Activated CD4-positive, alpha-beta T cell treated with anti-CD3 and anti-CD28 coated beads, Interleukin-2, Interleukin-6, amounts not matched to agents 100 ng/mL and 50 ng/mL, durations not matched to agents 16 hours and 8 hours (primary cell): ENCODE data around the gene AKIRIN1.
"Not testable (repeated sequence)": the region's sequence is repeated elsewhere in the genome, so short reads cannot be mapped to it uniquely, and the experiment has no call there.

Experiments
- DNase-seq: peaks from one replicate; pipeline ENCODE4 v3.0.0-alpha.2; 2020

Gene AKIRIN1

GRCh38 chr1:38990738-38991637 lies at the start of gene AKIRIN1:
Gene AKIRIN1 (plus strand): TSS chr1:38991276. CDS start chr1:38991381, 105 bp downstream.
- peak; percentile 100 for DNase-seq

- DNase-seq, result no peak
These were observed 49.5 kb upstream of the AKIRIN1 start, which contains the start of gene RHBDL2 for GRCh38 chr1:38941527-38942019. Gene RHBDL2 (minus strand): TSS chr1:38941830. CDS start chr1:38919212, 22,618 bp downstream.

DNA sequence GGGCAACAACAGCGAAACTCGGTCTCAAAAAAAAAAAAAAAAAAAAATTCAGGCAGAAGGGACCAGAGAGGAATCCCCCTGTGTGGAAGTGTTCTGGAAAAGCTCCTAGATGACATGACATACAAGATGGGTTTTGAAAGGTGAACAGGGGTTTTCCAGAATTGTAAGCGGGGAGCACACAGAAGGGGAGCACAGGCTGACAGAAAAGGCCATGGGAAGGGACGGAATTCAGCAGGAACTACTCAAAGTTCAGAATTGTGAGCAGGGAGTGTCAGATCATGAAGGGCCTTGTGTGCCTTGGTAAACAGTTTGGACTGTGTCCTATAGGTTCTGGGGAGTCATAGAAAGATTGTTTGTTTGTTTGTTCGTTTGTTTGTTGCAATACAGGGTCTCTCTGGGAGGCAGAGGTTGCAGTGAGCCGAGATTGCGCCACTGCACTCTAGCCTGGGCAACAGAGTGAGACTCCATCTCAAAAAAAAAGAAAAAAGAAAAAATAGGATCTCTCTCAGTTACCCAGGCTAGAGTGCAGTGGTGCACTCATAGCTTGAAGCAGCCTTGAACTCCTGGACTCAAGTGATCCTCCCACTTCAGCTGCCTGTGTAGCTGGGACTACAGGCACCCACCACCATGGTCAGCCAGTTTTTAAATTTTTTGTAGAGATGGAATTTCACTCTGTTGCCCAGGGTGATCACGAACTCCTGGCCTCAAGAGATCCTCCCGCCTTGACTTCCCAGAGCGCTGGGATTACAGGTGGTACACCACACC lies 48.2 kb upstream of the AKIRIN1 start:
- no peak for DNase-seq

GRCh38 chr1:38944547-38944946 lies 46.5 kb upstream of the AKIRIN1 start:
- DNase-seq, result no peak

DNA sequence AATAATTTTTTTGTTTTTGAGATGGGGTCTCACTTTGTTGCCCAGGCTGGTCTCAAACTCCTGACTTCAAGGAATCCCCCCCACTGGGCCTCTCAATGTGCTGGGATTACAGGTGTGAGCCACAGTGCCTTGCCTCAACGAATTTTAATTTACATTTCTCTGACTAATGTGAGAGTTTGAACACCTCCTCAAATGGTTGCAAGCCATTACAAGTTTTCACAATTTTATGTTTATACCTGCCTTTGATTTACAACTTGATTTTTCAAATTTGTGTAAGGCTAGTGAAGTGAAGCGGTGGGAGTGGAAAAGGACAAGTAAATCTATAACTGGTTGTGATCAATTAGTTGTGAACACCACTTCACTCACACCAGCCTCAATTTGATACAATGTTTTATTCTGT lies 40.5 kb upstream of the AKIRIN1 start:
- DNase-seq, result no peak

GRCh38 chr1:38953433-38953860 lies 37.6 kb upstream of the AKIRIN1 start:
- DNase-seq, result peak; percentile 24

DNA sequence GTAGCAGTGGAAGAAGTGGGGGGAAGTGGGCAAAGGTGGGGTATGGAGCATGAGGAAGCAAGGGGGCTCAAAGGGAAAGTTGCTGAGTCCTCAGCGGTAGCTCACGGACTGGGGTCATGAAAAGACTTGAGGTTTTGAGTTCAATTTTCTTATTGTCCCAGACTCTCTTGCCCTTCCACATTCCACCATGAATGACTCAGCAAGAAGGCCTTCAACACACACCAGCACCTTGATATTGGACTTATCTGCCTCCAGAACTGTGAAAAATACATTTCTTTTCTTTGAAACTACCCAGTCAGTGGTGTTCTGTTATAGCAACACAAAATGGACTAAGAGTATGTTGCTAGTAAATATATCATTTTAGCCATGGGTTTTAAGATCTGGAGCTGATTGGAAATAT lies 32.1 kb upstream of the AKIRIN1 start:
- DNase-seq, result no peak

DNA sequence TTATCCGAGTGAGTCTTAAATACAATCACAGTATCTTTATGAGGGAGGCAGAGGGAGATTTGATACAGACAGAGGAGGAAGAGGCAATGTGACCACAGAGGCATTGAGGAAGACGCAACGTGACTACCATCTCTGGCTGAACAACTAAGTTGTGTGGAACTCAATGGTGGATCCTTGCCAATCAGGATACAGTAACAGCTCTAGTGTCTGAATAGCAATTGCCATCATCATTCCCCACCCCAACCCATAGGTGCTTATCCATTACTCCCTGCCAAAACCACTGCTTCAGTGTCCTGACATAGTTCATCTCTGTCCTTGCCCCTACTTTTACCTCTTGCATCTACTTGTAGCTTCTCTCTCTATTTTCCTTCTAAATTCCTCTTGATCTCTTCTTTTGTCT lies 29.0 kb upstream of the AKIRIN1 start:
- DNase-seq, result no peak

GRCh38 chr1:38962560-38962959 lies 28.5 kb upstream of the AKIRIN1 start:
- peak; percentile 16 for DNase-seq

DNA sequence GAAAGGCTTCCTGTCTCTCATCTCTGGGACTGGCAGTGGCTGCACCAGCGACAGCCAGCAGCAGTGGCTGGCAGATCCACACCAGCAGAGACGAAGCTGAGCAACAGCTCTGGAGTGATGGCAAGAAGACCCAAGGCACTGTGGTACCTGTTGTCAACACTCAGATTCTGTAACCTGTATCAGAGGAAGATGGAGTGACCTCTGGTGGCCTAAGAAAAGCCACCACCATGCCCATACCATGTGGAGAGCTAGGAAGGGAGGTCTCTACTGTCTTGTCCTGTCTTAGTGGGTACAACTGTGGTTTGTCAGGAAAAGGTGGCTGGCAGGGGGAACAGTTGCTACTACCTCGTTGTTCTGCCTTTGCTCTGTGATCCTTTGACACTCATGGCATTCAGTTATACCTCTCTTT lies 26.9 kb upstream of the AKIRIN1 start:
- peak; percentile 32 for DNase-seq

DNA sequence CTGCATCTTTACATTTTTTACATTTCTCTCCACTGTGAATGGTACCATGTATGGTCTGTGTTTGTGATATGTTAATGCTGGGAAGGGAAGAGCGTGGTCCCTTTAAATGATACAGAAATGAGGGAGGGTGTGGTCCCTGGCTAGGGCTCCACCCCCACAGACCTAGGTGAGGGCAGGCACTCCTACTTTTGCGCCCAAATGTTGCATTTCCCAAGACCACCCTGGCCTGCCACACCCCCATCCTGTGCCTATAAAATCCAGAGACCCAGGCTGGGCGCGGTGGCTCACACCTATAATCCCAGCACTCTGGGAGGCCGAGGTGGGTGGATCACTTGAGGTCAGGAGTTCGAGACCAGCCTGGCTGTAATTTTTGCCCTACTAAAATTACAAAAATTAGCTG lies 17.9 kb upstream of the AKIRIN1 start:
- DNase-seq, result not testable (repeated sequence)

DNA sequence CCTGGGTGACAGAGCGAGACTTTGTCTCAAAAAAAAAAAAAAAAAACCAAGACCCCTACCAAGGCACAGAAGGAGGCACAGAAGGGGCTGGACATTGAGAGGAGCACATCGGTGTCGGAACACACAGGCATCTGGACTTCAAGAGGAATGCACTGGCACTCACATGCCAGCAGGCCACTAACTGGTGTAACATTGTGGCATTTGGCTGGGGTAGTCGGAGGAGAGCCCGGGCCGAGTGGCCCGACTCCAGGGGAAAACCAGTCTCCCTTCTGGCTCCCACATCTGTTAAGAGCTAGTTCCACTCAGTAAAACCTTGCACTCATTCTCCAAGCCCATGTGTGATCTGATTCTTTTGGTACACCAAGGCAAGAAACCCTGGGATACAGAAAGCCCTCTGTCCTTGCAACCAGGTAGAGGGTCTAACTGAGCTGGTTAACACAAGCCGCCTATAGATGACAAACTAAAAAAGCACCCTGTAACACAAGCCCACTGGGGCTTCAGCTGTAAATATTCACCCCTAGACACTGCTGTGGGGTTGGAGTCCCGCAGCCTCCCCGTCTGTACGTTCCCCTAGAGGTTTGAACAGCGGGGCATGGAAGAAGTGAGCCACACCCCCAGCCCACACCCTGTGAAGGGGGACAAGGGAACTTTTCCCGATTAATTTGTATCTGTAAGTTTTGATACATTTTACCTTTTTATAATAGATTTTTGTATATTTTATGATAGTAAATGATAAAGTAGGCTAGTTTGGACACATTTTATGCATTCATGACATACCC lies 17.2 kb upstream of the AKIRIN1 start:
- no peak for DNase-seq

GRCh38 chr1:38977399-38978244 lies 13.5 kb upstream of the AKIRIN1 start:
- peak; percentile 54 for DNase-seq

- not testable (repeated sequence) for DNase-seq
These were observed 12.9 kb upstream of the AKIRIN1 start for GRCh38 chr1:38978245-38978542.

DNA sequence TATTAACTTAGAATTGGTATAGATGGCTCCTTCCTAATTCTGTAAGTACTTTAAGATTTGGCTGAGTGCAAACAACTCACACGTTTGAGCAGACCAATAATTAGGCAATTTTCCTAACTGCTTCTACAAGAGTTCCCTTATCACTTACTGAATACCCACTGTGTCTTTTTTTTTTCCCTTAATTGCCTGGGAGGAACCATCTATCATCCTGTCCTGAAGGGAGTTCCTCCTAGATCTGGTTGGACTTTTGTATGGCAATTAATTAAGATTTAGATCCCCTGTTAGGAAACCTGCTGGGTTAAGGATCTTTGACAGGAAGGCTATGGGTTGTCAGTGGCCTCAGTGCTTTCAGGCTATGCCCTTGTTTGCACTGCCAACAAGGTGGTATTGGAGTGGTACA lies 11.7 kb upstream of the AKIRIN1 start:
- DNase-seq, result not testable (repeated sequence)

DNA sequence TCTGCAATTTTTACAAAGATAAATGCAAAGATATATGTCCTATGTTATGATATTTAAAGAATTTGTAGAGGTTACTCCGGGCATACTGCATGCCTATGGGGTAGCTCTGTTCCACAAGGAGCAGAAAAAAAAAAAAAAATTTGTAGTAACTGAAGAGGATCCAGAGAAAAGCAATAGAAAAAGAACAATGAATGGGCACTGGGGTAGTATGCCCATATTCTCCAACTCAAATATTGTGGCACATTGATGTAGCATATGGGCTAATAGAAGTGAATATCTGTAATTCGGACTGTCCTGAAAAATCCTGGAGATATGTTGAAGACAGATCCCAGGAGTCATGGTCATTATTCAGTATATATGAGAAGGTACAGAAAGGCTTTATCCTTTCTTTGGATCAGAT lies 1.1 kb upstream of the AKIRIN1 start:
- DNase-seq, result no peak

- DNase-seq, result no peak
These were observed 714 bp upstream of the AKIRIN1 start for GRCh38 chr1:38990386-38990737.

- no peak for DNase-seq
These were observed 749 bp downstream of the AKIRIN1 start for GRCh38 chr1:38991638-38992411.

- no peak for DNase-seq
These were observed 1.5 kb downstream of the AKIRIN1 start for GRCh38 chr1:38992412-38993111.

DNA sequence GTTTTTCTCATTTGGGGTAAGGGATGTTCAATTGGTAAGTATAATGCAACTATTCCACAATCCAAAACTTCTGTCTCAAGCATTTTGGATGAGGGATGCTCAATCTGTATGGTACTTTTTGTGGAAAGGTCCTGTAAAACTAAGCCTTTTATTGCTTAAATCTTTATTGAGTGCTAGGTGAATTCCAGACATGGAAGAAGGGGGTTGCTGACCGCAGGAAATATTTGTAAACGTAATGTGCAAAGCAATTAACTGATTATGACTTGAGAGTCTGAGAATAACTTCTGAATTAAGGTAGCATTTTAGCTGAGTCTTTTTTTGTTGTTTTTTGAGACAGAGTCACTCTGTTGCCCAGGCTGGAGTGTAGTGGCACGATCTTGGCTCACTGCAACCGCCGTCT lies 3.1 kb downstream of the AKIRIN1 start:
- no peak for DNase-seq
